Activated T-helper 2 cell treated with anti-CD3 and anti-CD28 coated beads, Interferon-gamma antibody, Interleukin-2, Interleukin-4, amounts not matched to agents 10 μg/mL and 5 μg/mL and 100 μg/mL, durations not matched to agents 14 hours and 24 hours and 36 hours (primary cell): Measurements from ENCODE around the gene ARL6IP5. TPM values are rescaled to one million over a fixed set of nuclear protein-coding genes. Genes with fewer than 3 reads are reported as not detected.
A peak's percentile ranks its signal among the peaks of the same experiment; 100 is the strongest.

Experiments
- DNase-seq: peaks from one replicate; pipeline ENCODE4 v3.0.0; 2021; ENCODE audit warnings: low spot score
- H3K27ac Mint-ChIP-seq: one replicate; pipeline ENCODE4 v1.8.0; 2021; ENCODE audit warnings: mixed read lengths
- H3K27me3 Mint-ChIP-seq: one replicate; pipeline ENCODE4 v1.8.0; 2021; ENCODE audit warnings: low read depth, mixed read lengths
- H3K36me3 Mint-ChIP-seq: one replicate; pipeline ENCODE4 v1.8.0; 2021; ENCODE audit warnings: low read depth, mixed read lengths
- H3K4me1 Mint-ChIP-seq: one replicate; pipeline ENCODE4 v1.8.0; 2021; ENCODE audit warnings: low read depth, mixed read lengths
- H3K4me3 Mint-ChIP-seq: one replicate; pipeline ENCODE4 v1.8.0; 2021; ENCODE audit warnings: low read depth, mild to moderate bottlenecking, moderate library complexity, mixed read lengths
- H3K9me3 Mint-ChIP-seq: one replicate; pipeline ENCODE4 v1.8.0; 2021; ENCODE audit warnings: mixed read lengths
- intact Hi-C: fragments of 100-400 bp; cut with micrococcal nuclease; formaldehyde crosslinking; loops from one replicate; pipeline ENCODE4 v1.15.1; 2023
- total RNA-seq: library from RNA; stranded (reverse); gene quantifications from 2 replicates; pipeline ENCODE4 v1.2.3, GENCODE V29; 2022

The ARL6IP5 gene
- total RNA-seq, 1 donor from 2014 or later, result 124 TPM

DNA sequence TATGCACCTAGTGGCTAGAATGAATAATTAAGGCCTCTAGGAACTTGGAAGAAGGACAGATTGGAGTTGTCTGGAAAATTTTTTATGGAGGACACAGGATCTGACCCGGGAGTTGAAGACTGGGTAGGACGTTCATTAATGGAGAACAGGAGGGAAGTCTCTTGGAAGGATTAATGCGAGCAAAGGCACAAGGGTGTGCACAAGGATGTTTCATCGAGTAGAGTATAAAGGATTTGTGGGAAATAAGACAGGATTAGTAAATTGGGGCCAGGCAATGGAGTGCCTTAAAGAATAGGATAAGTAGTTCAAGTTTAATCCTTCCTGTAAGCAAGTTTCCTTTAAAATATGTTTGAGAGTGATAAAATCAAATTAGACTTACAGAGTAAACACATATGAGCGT is 23.1 kb downstream of the ARL6IP5 start:
- Mint-ChIP-seq H3K9me3 (no peaks in the 10 kb centered on the region), H3K4me1 (peaks cover 20% of the 10 kb centered on the region), H3K27ac (no peak overlapping the region), H3K36me3 (peaks cover 34% of the 10 kb centered on the region), H3K4me3 (no peak overlapping the region), H3K27me3 (no peaks in the 10 kb centered on the region)
- intact Hi-C loops, result loop anchor here (5.0 kb wide), 1 partner anchor 41 kb away; no protein-coding TSS in a partner anchor
- no peak for DNase-seq

DNA sequence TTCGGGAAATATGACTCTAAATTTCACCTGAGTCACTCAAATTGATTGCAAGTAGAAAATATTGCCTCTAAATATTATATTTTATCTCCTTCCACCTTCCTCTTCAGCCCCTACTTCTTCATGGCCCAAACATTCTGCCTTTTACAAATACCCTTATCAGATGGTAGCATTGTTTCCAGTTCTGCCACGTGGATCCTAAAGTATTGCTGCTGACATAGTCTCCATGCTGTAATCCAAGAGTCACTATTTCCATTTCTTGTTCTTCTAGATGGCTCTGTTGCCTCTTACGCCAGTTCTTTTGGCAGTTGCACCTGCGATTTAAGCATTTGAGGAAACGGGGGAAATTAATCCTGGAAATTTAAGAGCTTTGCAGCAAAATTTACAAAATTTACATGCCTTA is 24.1 kb downstream of the ARL6IP5 start:
- H3K4me3 Mint-ChIP-seq, result no peak overlapping the region
- no peak for DNase-seq
- intact Hi-C loops, result loop anchor here (5.0 kb wide), 1 partner anchor 42 kb away; no protein-coding TSS in a partner anchor
- H3K36me3 Mint-ChIP-seq, result peaks cover 25% of the 10 kb centered on the region
- peaks cover 14% of the 10 kb centered on the region for H3K4me1 Mint-ChIP-seq
- no peaks in the 10 kb centered on the region for H3K9me3 Mint-ChIP-seq
- no peaks in the 10 kb centered on the region for H3K27me3 Mint-ChIP-seq
- no peak overlapping the region for H3K27ac Mint-ChIP-seq

DNA sequence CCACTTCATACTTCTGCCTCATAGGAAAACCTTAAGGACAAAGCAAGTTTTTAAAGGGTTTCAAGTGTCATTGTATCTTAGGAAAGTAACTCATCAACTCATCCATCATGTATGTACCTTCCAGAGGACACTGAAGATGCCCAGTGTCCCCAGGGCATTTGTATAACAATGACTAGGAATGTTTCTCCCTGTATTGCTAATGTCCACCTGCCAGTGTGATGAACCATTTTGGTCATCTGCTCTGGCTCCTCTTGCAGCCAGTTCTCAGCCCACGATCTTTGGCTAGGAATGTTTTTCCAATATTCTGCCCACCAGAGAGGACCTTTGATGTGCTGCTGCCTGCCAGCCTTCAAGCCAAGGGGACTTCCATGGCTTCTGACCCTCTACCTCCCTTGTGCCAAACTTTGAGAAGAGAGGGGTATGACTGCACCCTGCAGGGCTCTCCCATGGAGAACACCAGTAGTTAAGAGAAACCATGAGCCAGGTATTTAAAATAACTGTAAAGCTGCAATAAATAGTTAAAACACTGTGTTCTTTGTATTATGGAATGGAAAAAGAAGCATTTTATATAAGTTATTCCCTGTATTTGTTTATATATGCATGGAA is 26.3 kb downstream of the ARL6IP5 start:
- H3K9me3 Mint-ChIP-seq, result no peaks in the 10 kb centered on the region
- DNase-seq, result no peak
- peaks cover 9% of the 10 kb centered on the region for H3K4me1 Mint-ChIP-seq
- H3K4me3 Mint-ChIP-seq, result no peak overlapping the region
- no peaks in the 10 kb centered on the region for H3K27me3 Mint-ChIP-seq
- peaks cover 9% of the 10 kb centered on the region for H3K36me3 Mint-ChIP-seq
- H3K27ac Mint-ChIP-seq, result no peak overlapping the region
- intact Hi-C loops, result no loop called here

DNA sequence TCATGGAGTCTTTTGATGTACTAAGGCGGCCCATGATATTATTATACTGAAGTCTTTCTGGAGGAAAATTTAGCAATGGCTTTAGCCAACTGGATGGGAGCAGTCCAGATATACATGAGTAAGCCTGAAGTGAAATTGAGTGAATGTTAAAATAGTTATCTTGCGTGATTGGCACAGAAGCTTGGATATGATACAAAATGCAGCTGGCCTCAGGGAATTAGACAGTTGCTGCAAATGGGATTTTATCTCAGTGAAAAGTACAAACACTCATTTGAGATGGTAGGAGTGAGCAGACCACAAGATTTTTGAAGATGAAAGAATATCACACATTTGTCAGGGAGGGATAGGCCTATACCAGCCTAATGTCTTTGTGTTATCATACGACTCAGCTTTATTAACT is 28.8 kb downstream of the ARL6IP5 start:
- Mint-ChIP-seq H3K27ac (no peak overlapping the region), H3K4me3 (no peak overlapping the region), H3K9me3 (no peaks in the 10 kb centered on the region), H3K36me3 (no peaks in the 10 kb centered on the region), H3K4me1 (peaks cover 3% of the 10 kb centered on the region), H3K27me3 (no peaks in the 10 kb centered on the region)
- no peak for DNase-seq
- intact Hi-C loops, result no loop called here

DNA sequence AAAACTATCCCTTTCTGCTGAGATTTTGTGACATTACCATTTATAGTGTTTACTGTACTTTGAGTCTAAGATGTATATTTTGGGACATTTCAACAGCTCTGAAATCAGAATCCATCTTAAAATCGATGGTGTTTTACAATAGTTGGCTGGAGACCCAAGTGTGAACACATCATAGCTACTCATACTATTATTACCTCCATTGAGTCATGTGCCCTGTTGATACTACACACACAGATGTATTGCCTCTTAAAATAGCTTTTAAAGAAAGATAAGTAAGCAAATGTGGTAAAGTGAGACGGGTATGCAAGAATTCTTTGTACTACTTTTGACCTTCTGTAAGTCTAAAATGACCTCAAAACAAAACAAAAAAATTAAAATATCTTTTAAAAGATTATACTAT is 31.0 kb downstream of the ARL6IP5 start:
- Mint-ChIP-seq H3K27me3 (peaks cover 1% of the 10 kb centered on the region), H3K36me3 (no peaks in the 10 kb centered on the region), H3K4me3 (no peak overlapping the region), H3K9me3 (no peaks in the 10 kb centered on the region), H3K27ac (no peak overlapping the region), H3K4me1 (peaks cover under 1% of the 10 kb centered on the region)
- DNase-seq, result no peak
- intact Hi-C loops, result no loop called here

DNA sequence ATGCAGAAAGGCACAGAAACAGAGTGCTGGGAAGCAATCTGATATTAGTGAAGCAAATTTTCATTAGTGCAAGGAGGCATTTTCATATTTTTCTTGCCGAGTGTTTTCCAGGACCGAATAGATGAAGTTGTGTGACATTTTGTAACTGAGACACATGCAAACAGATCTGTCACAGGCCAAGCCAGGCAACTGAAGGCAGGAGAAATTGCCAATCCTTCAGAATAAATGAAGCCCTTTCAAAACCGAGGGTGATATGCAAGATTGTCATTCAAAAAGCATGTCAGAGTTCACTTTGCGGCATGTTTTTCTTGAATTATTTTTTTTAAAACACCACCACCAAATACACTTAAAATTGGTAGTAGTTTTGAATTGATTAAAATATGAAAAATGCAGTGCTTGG is 31.4 kb downstream of the ARL6IP5 start:
- H3K4me1 Mint-ChIP-seq, result peaks cover 4% of the 10 kb centered on the region
- H3K9me3 Mint-ChIP-seq, result no peaks in the 10 kb centered on the region
- intact Hi-C loops, result no loop called here
- H3K4me3 Mint-ChIP-seq, result no peak overlapping the region
- no peak for DNase-seq
- H3K27ac Mint-ChIP-seq, result no peak overlapping the region
- no peaks in the 10 kb centered on the region for H3K36me3 Mint-ChIP-seq
- H3K27me3 Mint-ChIP-seq, result peaks cover 1% of the 10 kb centered on the region

DNA sequence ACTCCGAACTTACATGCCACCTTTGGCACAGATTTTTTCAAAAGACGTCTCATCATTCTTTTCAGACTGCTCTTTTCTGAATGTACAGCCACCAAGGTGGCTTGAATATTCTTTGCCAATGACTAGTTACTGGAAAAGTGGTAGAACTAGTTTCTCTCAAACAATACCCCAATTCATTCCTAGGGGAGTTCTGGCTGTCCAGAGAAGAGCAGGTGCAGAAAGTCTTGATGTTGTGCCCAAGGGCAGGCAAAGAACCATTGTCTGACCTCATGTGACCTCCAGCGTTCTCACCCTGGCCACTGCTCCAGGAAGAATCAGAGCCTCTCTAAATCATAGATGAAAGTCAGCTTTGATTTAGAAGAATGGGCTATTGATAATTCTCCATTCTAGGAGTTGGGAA is 32.2 kb downstream of the ARL6IP5 start:
- H3K27ac Mint-ChIP-seq, result no peak overlapping the region
- no peaks in the 10 kb centered on the region for H3K36me3 Mint-ChIP-seq
- intact Hi-C loops, result no loop called here
- peaks cover 4% of the 10 kb centered on the region for H3K4me1 Mint-ChIP-seq
- DNase-seq, result no peak
- H3K27me3 Mint-ChIP-seq, result peaks cover 1% of the 10 kb centered on the region
- no peaks in the 10 kb centered on the region for H3K9me3 Mint-ChIP-seq
- H3K4me3 Mint-ChIP-seq, result no peak overlapping the region

DNA sequence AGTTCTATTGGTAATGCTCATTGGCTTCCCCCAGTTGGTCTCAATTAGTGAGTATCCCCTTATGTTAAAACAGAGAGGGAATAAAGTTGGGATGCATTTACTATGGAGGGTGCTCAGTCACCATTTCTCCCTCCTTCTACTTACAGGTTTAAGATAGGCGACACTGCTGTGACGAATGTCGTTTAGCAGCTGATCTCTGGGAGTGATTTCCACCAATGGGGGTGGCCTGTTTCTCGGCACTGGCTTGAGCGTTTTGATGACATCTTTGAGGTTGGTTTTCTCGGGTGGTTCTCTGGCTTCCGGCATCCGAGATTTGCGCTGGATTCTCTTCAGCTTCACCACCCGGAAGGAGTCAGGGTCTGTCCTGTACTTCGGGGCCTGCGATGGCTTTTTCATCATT is 33.8 kb downstream of the ARL6IP5 start:
- intact Hi-C loops, result no loop called here
- Mint-ChIP-seq H3K36me3 (no peaks in the 10 kb centered on the region), H3K4me3 (no peak overlapping the region), H3K27ac (no peak overlapping the region), H3K9me3 (no peaks in the 10 kb centered on the region), H3K27me3 (peaks cover 1% of the 10 kb centered on the region), H3K4me1 (peaks cover 4% of the 10 kb centered on the region)
- no peak for DNase-seq

DNA sequence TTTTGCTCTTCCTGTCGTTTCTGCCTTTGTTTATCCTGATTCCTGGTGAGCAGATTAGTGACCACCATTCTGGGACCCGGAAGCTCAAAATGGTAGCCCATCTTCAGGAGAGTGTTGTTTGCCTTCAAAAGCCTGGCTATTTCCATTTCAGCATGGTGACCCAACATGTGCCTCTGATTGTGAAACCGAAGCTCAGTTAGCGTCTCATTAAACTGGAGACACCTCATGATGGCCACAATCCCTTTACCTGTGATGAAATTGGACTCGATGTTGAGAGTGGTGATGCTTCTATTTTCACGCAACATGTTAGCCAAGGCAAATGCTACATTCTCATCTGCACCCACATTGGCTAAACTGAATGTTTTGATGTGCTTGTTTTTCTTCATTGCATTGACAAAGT is 34.4 kb downstream of the ARL6IP5 start:
- no peak overlapping the region for H3K27ac Mint-ChIP-seq
- intact Hi-C loops, result no loop called here
- H3K4me3 Mint-ChIP-seq, result no peak overlapping the region
- no peaks in the 10 kb centered on the region for H3K9me3 Mint-ChIP-seq
- peaks cover 4% of the 10 kb centered on the region for H3K4me1 Mint-ChIP-seq
- H3K27me3 Mint-ChIP-seq, result peaks cover 5% of the 10 kb centered on the region
- no peaks in the 10 kb centered on the region for H3K36me3 Mint-ChIP-seq
- DNase-seq, result no peak

DNA sequence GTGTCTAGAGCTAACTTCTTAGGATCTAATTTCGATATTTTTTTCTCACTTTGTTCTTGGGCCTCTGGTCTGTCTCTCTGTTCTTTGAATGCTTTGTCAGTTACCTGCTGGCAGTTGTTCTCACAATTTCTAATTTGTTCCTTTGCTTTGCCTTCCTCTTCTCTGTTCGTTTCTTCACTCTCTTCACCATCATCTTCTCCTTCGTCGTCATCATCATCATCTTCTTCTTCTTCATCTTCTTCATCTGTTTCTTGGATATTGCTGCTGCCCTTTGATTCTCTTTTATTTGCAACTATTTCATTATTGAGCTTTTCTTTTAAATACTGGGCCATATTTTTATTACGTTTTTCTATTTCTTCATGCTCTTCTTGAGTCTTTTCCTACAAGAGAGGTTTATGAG is 34.9 kb downstream of the ARL6IP5 start:
- Mint-ChIP-seq H3K4me1 (peaks cover 4% of the 10 kb centered on the region), H3K4me3 (no peak overlapping the region), H3K9me3 (no peaks in the 10 kb centered on the region), H3K27me3 (peaks cover 5% of the 10 kb centered on the region), H3K36me3 (no peaks in the 10 kb centered on the region), H3K27ac (no peak overlapping the region)
- no peak for DNase-seq
- intact Hi-C loops, result loop anchor here (5.0 kb wide), 2 partner anchors 43 to 308 kb away; no protein-coding TSS in a partner anchor

DNA sequence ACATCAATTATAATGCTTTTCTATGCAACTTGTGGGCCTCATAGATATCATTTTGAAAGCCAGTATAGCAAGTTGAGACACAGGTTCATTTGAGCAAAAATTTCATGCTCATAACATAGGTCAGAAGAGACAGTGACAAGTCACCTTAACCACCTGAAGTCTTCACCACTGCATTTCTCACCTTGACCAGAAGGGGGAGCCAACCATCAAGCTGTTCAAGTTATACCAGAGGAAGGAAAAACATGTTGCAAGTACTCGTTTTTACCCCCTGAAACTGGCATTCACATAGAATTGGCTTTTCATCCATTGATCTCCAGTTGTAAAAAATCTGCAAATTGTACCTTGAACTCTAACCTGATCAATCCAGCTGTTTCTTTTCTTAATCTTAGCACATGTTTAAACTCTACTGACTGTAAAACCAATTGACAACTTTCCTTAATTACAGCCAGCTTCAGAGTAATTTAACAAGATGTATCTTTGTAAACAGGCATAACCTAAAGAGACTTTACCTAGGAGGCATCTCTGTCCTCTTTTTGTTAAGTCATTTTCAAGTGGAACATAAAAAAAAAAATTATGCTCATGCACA is 36.2 kb downstream of the ARL6IP5 start:
- H3K27me3 Mint-ChIP-seq, result peaks cover 5% of the 10 kb centered on the region
- H3K27ac Mint-ChIP-seq, result no peak overlapping the region
- no peak overlapping the region for H3K4me3 Mint-ChIP-seq
- peaks cover 4% of the 10 kb centered on the region for H3K4me1 Mint-ChIP-seq
- no peaks in the 10 kb centered on the region for H3K36me3 Mint-ChIP-seq
- no peaks in the 10 kb centered on the region for H3K9me3 Mint-ChIP-seq
- DNase-seq, result peak; percentile 69
- intact Hi-C loops, result loop anchor here (1.0 to 5.0 kb wide), 3 partner anchors 41 to 306 kb away; no protein-coding TSS in a partner anchor

DNA sequence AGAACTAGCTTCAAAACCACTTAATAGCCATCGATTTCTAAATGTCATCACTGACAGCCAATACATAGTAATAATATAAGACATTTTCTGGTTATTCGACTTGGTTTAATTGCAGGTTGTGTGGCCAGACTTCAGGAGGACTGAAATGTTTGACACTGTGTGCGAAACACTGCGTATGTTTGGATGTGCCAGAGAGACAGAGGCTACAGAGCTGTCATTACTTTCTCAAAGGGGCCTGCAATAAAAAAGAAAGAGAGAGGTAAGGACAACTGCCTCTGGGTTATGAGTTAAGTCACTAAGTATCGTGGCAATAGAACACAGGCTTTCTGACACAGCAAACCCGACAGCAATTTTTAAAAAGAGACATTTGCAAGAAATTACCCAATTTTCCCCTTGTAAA is 36.8 kb downstream of the ARL6IP5 start:
- peaks cover 9% of the 10 kb centered on the region for H3K27me3 Mint-ChIP-seq
- no peak for DNase-seq
- H3K27ac Mint-ChIP-seq, result no peak overlapping the region
- intact Hi-C loops, result loop anchor here (1.0 to 5.0 kb wide), 3 partner anchors 41 to 306 kb away; no protein-coding TSS in a partner anchor
- H3K4me3 Mint-ChIP-seq, result no peak overlapping the region
- no peaks in the 10 kb centered on the region for H3K36me3 Mint-ChIP-seq
- H3K9me3 Mint-ChIP-seq, result no peaks in the 10 kb centered on the region
- H3K4me1 Mint-ChIP-seq, result peaks cover 4% of the 10 kb centered on the region

DNA sequence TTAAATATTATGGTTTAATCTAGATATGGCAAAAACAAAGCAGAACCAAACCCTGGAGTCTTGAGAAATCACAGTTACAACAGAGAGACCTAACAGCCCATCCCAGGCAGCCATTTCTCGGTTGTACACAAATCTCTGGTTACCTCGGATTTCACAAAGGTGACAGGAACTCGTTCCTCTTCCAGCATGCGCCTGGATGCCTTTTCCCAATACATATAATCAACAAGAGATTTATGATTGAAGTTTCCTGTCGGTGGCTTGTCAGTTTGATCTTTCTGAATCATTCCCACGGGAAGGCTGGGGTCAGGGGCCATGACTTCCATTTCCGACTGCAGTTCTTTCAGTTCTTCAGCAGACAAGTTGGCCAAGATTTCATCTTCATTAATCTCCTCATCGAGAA is 37.2 kb downstream of the ARL6IP5 start:
- H3K4me3 Mint-ChIP-seq, result no peak overlapping the region
- H3K27me3 Mint-ChIP-seq, result peaks cover 11% of the 10 kb centered on the region
- no peaks in the 10 kb centered on the region for H3K9me3 Mint-ChIP-seq
- peaks cover 4% of the 10 kb centered on the region for H3K4me1 Mint-ChIP-seq
- H3K36me3 Mint-ChIP-seq, result no peaks in the 10 kb centered on the region
- no peak overlapping the region for H3K27ac Mint-ChIP-seq
- intact Hi-C loops, result loop anchor here (1.0 to 5.0 kb wide), 3 partner anchors 40 to 305 kb away; no protein-coding TSS in a partner anchor
- DNase-seq, result no peak
